ENCODE data around the gene ZNF556. TPM values are rescaled to one million over a fixed set of nuclear protein-coding genes. Genes with fewer than 3 reads are reported as not detected.

The ZNF556 gene
- not detected for total RNA-seq

DNA sequence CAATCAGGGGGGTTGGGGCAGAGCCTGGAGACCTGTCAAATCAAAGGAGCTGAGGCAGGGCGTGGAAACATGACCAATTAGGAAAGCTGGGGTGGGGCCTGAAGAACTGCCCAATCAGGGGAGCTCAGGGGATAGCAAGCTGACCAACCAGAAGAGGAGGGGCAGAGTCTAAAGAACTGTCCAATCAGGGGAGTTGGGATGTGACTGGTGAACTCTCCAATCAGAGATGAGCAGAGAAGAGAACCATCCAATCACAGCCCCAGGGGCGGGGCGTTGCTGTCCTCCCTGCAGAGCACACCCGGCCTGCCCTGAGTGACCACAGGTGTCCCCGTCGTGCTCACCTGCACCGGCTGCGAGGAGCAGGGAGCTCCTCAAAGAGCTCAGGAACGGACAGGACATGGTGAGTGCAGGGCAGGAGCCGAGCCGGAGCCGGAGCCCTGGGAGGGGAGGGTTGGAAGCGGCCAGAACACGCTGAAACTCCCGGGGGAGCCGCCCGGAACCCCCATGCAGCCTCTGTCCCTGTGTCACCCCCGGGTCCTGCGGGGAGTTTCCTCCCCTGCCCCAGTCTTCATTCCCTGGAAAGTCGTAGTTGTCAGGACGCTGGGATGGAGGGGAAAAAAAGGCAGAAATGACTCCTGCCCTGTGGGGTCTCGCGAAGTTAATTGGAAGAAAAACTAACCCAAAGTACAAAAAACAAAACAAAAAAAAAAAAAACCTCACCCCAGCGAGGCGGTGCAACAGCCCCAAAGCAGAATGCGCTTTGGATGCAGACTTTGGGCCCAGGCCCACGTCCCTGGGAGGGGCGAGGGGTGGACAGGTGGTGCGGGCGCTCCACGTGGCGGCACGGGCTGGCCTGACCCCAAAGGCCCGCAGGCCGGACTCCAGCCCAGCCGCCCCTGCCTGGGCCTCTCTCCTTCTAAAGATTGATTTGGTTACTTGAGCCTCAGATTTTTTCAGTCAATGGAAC, at the start of gene ZNF556:
Gene ZNF556, plus strand, starts transcription at position 311 of the 967 bp plus-strand sequence. Its CDS starts 87 bp downstream, at position 398.
- intact Hi-C loops (cut with micrococcal nuclease) = no loop called here
- Mint-ChIP-seq H3K9me3 (no peaks in the 10 kb centered on the region), H3K27ac (no peak within 1 kb of the TSS), H3K27me3 (ENCODE audit: low read depth) (no peaks in the 10 kb centered on the region), H3K4me3 (no peak within 1 kb of the TSS), H3K36me3 (ENCODE audit: low read depth) (no peaks in the 10 kb centered on the region), H3K4me1 (ENCODE audit: low read depth) (no peaks in the 10 kb centered on the region)
- DNase-seq = no peak
- CTCF ChIA-PET = interaction anchor here (0.5 to 0.7 kb wide), 2 partner anchors 29 to 219 kb away, joined by 3 to 4 read pairs; no protein-coding TSS in a partner anchor

DNA sequence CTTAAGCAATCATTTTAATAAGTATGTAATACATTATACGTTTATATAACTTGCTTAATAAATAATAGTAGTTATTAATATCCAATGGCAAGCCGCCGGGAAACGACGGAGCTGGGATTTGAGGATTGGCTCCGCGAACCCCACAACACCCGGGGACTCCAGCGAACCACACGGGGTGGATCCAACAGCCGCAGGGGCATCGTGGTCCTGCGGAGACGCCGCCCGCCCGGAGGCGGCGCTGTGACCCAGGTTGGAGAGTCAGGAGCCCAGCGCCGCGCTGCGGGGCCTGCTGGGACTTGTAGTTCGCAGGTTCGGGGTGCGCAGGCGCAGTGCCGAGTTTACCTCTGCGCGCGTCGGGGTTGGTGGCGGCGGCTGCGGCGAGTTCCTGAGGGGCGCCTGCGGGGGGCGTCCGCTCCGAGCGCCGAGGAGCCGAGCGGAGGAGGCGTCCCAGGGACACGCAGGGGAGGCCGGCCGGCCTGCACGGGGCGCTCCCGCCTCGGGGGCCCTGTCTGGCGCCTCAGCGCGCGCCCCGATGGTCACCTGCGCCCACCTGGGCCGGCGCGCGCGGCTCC, 47.5 kb upstream of the ZNF556 start, which contains the start of gene ZNF554:
Gene ZNF554, plus strand, starts transcription at position 329 of the 572 bp plus-strand sequence. Its CDS starts 204 bp downstream, at position 533.
- Mint-ChIP-seq H3K4me1 (ENCODE audit: low read depth) (peaks cover 10% of the 10 kb centered on the region), H3K36me3 (ENCODE audit: low read depth) (peaks cover 2% of the 10 kb centered on the region), H3K9me3 (no peaks in the 10 kb centered on the region), H3K4me3 (peak within 1 kb of the TSS; percentile 79), H3K27me3 (ENCODE audit: low read depth) (no peaks in the 10 kb centered on the region), H3K27ac (no peak within 1 kb of the TSS)
- intact Hi-C loops (cut with micrococcal nuclease) = loop anchor here (1.0 kb wide), 2 partner anchors 34 to 53 kb away; partner anchors contain the start of gene THOP1
- CTCF ChIA-PET = interaction anchor here (0.6 to 1.1 kb wide), 6 partner anchors 20 to 83 kb away, joined by 3 to 4 read pairs (median 3); no protein-coding TSS in a partner anchor
- DNase-seq = peak; percentile 98

DNA sequence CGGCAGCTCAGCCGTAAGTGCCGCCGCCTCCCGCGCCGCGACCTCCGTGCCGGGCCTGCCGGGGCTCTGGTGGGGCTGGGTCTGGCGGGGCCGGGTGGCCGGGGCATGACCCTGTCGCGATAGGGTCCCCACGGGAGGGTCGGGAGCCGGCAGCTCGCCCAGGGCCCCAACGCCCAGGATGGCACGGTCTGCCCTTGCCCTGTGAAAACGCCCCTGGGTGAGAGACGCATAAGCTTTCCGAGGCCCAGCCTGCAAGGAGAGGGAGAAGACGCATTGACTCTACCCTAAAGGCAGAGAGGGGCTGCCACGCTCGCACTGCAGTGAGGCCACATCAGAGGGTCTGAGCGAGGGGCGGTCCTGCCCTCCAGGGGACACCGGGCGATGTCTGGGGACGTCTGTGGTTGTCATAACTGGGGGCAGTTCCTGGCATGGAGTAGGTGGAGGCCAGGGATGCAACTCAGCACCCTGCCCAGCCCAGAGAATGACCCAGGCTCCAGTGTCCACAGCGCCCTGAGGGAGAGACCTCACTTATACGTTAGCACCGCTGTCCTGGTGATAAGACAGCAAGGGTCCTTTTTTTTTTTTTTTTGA, 46.9 kb upstream of the ZNF556 start:
- H3K27me3 Mint-ChIP-seq (ENCODE audit: low read depth) = no peaks in the 10 kb centered on the region
- CTCF ChIA-PET = interaction anchor here (1.0 to 1.1 kb wide), 4 partner anchors 20 to 49 kb away, joined by 3 to 4 read pairs (median 4); no protein-coding TSS in a partner anchor
- H3K9me3 Mint-ChIP-seq = no peaks in the 10 kb centered on the region
- peaks cover 4% of the 10 kb centered on the region for H3K36me3 Mint-ChIP-seq (ENCODE audit: low read depth)
- peak; percentile 27 for DNase-seq
- H3K4me3 Mint-ChIP-seq = peak overlapping the region; percentile 79
- intact Hi-C loops (cut with micrococcal nuclease) = no loop called here
- H3K27ac Mint-ChIP-seq = no peak overlapping the region
- H3K4me1 Mint-ChIP-seq (ENCODE audit: low read depth) = peaks cover 10% of the 10 kb centered on the region

DNA sequence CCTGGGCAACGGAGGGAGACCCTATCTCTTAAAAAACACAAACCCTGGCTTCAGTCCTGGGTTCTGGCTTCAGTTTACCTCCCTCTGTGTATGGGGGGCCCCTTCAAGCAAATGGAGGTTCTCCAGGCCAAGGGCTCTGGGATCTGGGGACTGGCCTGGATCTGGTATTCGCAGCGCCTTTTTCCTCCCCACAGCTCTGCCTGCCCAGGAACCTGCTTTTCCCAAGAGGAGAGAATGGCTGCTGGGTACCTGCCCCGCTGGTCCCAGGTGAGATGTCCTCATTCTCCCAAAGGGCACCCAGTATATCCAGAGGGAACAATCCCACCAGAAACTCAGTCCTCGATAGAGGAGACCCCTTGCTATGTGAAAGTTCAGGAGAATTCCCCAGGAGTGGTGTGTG, 44.3 kb upstream of the ZNF556 start:
- Mint-ChIP-seq H3K27me3 (ENCODE audit: low read depth) (no peaks in the 10 kb centered on the region), H3K27ac (no peak overlapping the region), H3K9me3 (peaks cover 4% of the 10 kb centered on the region), H3K4me3 (no peak overlapping the region), H3K4me1 (ENCODE audit: low read depth) (peaks cover 7% of the 10 kb centered on the region), H3K36me3 (ENCODE audit: low read depth) (peaks cover 17% of the 10 kb centered on the region)
- intact Hi-C loops (cut with micrococcal nuclease) = no loop called here
- DNase-seq = no peak
- CTCF ChIA-PET = no interaction called here

DNA sequence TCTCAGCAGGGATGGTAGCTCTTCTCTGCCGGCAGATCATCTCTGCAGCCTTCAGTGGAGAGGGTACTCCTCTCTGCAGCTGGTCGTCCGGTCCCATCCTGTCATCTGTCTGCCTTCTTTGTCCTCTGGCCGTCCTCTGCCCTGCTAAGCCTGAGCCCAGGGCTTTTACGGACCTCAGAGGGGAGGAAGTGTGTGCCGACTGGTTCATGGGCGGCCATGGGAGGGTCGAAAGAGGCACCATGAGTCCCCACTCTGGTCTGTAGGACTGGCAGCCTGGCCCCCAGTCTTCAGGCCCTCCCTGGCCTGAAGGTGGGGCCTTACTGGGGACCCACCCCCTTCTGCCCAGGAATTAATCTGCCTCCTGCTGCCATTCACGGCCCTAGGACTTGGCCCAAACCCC, 43.5 kb upstream of the ZNF556 start:
- Mint-ChIP-seq H3K27ac (no peak overlapping the region), H3K9me3 (peaks cover 8% of the 10 kb centered on the region), H3K27me3 (ENCODE audit: low read depth) (no peaks in the 10 kb centered on the region), H3K4me1 (ENCODE audit: low read depth) (peaks cover 7% of the 10 kb centered on the region), H3K36me3 (ENCODE audit: low read depth) (peaks cover 23% of the 10 kb centered on the region), H3K4me3 (no peak overlapping the region)
- intact Hi-C loops (cut with micrococcal nuclease) = no loop called here
- no peak for DNase-seq
- CTCF ChIA-PET = no interaction called here

DNA sequence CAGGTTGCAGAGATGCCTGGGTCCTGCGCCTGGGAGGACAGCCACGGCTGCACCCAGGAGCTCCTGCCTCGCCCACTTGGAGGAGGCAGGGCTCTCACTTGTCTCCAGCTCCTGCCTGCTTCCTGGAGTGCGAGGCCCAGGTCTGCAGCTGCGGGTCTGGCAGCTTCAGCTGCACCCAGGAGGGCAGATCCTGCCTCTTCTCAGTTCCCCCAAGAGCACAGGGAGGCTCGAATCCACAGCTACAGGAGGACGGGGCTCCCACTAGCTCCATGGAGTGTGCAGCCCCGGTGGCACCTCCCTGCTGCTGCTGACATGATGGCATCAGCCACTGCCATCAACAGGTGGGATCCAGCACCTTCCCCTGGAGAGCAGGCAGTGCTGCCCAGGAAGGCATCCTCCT, 43.0 kb upstream of the ZNF556 start:
- no peak overlapping the region for H3K4me3 Mint-ChIP-seq
- H3K27ac Mint-ChIP-seq = no peak overlapping the region
- DNase-seq = no peak
- CTCF ChIA-PET = no interaction called here
- no peaks in the 10 kb centered on the region for H3K27me3 Mint-ChIP-seq (ENCODE audit: low read depth)
- peaks cover 9% of the 10 kb centered on the region for H3K9me3 Mint-ChIP-seq
- intact Hi-C loops (cut with micrococcal nuclease) = no loop called here
- H3K4me1 Mint-ChIP-seq (ENCODE audit: low read depth) = peaks cover 7% of the 10 kb centered on the region
- peaks cover 27% of the 10 kb centered on the region for H3K36me3 Mint-ChIP-seq (ENCODE audit: low read depth)

DNA sequence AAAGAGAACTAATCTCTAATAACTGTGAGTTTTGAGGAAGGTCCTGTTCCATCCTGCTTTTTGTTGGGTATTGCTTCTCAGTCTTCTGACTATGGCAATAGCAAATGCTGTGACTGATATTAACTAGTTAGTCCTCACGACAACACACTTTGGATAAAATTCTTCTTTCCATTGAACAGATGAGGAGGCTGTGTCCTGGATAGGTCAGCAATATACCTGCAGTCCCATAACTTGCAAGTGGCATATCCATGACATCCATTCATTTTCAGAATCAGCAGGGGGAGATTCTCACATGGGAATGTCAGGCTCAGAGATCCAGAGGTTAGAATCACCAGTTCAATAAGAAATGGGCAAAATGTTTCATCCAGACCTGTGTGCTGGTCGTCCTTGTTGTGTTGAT, 40.1 kb upstream of the ZNF556 start:
- Mint-ChIP-seq H3K27me3 (ENCODE audit: low read depth) (no peaks in the 10 kb centered on the region), H3K27ac (no peak overlapping the region), H3K4me3 (no peak overlapping the region), H3K9me3 (peaks cover 23% of the 10 kb centered on the region), H3K36me3 (ENCODE audit: low read depth) (peaks cover 43% of the 10 kb centered on the region), H3K4me1 (ENCODE audit: low read depth) (no peaks in the 10 kb centered on the region)
- DNase-seq = no peak
- CTCF ChIA-PET = no interaction called here
- intact Hi-C loops (cut with micrococcal nuclease) = no loop called here

DNA sequence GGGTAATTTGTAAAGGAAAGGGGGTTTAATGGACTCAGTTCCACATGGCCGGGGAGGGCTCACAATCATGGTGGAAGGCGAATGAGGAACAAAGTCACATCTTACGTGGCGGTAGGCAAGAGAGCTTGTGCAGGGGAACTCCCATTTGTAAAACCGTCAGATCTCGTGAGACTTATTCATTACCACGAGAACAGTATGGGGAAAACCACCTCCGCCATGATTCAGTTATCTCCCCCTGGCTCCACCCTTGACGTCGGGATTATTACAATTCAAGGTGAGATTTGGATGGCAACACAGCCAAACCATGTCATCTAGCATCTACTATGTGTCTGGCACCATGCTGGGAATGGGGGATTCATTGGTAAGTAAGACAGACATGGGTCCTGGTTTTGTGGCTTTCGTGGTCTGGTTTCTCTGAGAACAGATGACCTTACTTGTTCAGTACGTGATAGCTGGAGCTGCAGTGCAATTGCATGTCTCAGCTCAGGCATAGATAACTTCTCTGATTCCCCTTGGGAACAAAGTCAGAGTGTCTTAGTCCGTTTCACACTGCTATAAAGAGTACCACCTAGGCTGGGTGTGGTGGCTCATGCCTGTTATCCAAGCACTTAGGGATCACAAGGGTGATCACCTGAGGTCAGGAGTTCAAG, 39.2 kb upstream of the ZNF556 start:
- DNase-seq = no peak
- Mint-ChIP-seq H3K9me3 (peaks cover 32% of the 10 kb centered on the region), H3K27me3 (ENCODE audit: low read depth) (no peaks in the 10 kb centered on the region), H3K4me3 (no peak overlapping the region), H3K36me3 (ENCODE audit: low read depth) (peaks cover 52% of the 10 kb centered on the region), H3K27ac (no peak overlapping the region), H3K4me1 (ENCODE audit: low read depth) (no peaks in the 10 kb centered on the region)
- intact Hi-C loops (cut with micrococcal nuclease) = no loop called here
- CTCF ChIA-PET = no interaction called here

DNA sequence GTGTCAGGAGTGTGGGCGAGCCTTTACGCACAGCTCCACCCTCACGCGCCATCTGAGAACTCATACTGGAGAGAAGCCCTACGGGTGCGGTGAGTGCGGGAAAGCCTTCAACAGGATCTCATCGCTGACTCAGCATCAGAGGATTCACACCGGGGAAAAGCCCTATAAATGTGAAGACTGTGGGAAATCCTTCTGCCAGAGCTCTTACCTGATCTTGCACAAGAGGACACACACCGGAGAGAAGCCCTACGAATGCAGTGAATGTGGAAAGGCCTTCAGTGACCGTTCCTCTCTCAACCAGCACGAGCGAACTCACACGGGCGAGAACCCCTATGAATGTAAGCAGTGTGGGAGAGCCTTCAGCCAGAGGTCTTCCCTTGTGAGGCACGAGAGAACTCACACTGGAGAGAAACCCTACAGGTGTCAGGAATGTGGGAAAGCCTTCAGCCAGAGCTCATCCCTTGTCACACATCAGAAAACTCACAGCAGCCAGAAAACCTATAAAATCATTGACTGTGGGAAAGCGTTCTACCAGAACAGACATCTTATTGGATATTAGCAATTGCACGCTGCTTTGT, 32.8 kb upstream of the ZNF556 start:
- intact Hi-C loops (cut with micrococcal nuclease) = no loop called here
- H3K27ac Mint-ChIP-seq = no peak overlapping the region
- CTCF ChIA-PET = no interaction called here
- no peaks in the 10 kb centered on the region for H3K27me3 Mint-ChIP-seq (ENCODE audit: low read depth)
- no peak overlapping the region for H3K4me3 Mint-ChIP-seq
- H3K9me3 Mint-ChIP-seq = peaks cover 60% of the 10 kb centered on the region
- no peak for DNase-seq
- no peaks in the 10 kb centered on the region for H3K4me1 Mint-ChIP-seq (ENCODE audit: low read depth)
- H3K36me3 Mint-ChIP-seq (ENCODE audit: low read depth) = peaks cover 64% of the 10 kb centered on the region

DNA sequence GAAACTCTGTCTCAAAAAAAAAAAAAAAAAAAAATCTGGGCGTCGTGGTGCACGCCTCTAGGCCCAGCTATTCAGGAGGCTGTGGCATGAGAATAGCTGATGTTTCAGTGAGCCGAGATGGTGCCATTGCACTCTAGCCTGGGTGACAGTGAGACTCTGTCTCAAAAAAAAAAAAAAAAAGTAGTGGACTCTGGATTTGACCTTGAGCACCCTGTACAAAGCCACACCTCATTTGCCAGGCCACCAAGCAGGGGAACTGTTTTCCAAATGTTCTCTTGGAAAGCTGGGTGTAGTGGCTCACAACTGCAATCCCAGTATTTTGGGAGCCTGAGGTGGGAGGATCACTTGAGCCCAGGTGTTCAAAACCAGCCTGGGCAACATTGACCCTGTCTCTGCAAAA, 29.7 kb upstream of the ZNF556 start:
- Mint-ChIP-seq H3K4me3 (no peak overlapping the region), H3K9me3 (peaks cover 42% of the 10 kb centered on the region), H3K27ac (no peak overlapping the region), H3K36me3 (ENCODE audit: low read depth) (peaks cover 45% of the 10 kb centered on the region), H3K4me1 (ENCODE audit: low read depth) (peaks cover 4% of the 10 kb centered on the region), H3K27me3 (ENCODE audit: low read depth) (no peaks in the 10 kb centered on the region)
- CTCF ChIA-PET = no interaction called here
- no peak for DNase-seq
- intact Hi-C loops (cut with micrococcal nuclease) = no loop called here

DNA sequence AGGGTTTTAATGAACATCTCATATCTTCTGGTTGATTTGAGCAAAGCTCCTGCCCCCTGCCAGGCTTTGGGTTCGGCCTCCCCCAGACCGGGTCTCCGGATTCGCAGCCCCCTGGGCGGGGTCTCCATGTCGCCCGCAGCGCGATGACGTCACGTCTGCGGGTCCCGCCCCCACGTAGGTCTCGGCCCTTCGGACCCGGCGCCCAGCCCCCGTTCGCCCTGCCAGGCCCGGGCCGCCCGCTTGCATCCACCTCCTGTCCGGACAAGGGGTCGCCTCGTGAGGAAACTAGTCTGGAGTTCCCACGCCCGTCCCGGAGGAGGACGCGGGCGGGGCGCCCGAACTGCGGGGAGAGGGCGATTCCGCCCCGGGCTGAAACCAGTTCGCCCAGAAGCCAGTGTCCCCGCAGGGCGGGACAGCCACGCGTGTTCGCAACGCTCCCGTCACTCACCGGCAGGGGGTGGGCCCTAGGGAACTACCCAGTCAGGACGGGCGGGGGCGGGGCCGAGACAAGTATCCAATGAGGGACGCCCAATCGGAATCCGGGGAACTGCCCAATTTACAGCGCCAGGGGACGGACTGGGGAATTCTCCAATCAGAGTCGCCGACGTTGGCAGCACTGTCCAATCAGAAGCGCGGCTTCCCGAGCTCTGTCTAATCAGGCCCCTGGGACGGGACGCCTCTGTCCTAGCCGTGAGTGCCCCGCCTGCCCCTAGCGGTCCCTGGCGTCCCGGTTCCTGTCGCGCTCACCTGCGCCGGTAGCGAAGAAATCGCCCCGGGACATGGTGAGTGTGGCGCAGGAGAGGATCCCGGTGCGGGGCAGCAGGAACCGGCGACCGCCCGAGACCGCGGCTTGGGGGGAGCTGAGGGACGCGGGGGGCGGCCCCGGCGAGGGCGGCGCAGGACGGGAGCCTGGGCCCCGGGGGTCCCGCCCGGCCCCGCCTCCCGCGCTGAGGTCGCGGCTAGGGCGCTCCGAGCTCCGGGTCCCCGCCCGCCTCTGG, 26.0 kb upstream of the ZNF556 start, which contains the start of gene ZNF555:
Gene ZNF555, plus strand, starts transcription at position 682 of the 998 bp plus-strand sequence. Its CDS starts 98 bp downstream, at position 780.
- peak; percentile 100 for DNase-seq
- H3K27me3 Mint-ChIP-seq (ENCODE audit: low read depth) = no peaks in the 10 kb centered on the region
- H3K4me3 Mint-ChIP-seq = peak within 1 kb of the TSS; percentile 83
- H3K36me3 Mint-ChIP-seq (ENCODE audit: low read depth) = peaks cover 20% of the 10 kb centered on the region
- peaks cover 15% of the 10 kb centered on the region for H3K9me3 Mint-ChIP-seq
- intact Hi-C loops (cut with micrococcal nuclease) = loop anchor here (1.0 kb wide), 1 partner anchor 15 kb away; no protein-coding TSS in a partner anchor
- CTCF ChIA-PET = interaction anchor here (1.1 kb wide), 2 partner anchors 12 to 16 kb away, joined by 3 to 4 read pairs; no protein-coding TSS in a partner anchor
- H3K27ac Mint-ChIP-seq = peak within 1 kb of the TSS; percentile 75
- H3K4me1 Mint-ChIP-seq (ENCODE audit: low read depth) = peaks cover 12% of the 10 kb centered on the region
